Kidney (tissue), 14 donors: Measurements from ENCODE around the gene ZDHHC14. TPM values are rescaled to one million over a fixed set of nuclear protein-coding genes. Genes with fewer than 3 reads are reported as not detected.

Source experiments
- DNase-seq, 5 donors: peaks; one replicate each; pipeline ENCODE4 v3.0.0-alpha.2; 2013 to 2020
- FAIRE-seq: peaks from 2 replicates; lab custom pipeline; 2012; peaks lifted over from hg19 to GRCh38; lab: Jason Lieb, UNC
- H3K27ac ChIP-seq, 2 donors: one replicate each; pipeline ENCODE4 v1.7.0; 2013; ENCODE audit warnings: low read depth in 2 of 2, low read length in 2 of 2, inconsistent platforms in 1 of 2
- H3K27me3 ChIP-seq: one replicate; pipeline ENCODE4 v1.7.1; 2013; ENCODE audit warnings: low read length, inconsistent platforms; ENCODE audit not compliant: control insufficient read depth, insufficient read depth
- H3K36me3 ChIP-seq, 3 donors: one replicate each; pipeline versions ENCODE4 v1.7.0 to v1.7.1; 2013; ENCODE audit warnings: low read length in 3 of 3, control low read depth in 1 of 3, inconsistent platforms in 1 of 3; ENCODE audit not compliant: insufficient read depth in 3 of 3, control insufficient read depth in 2 of 3
- H3K4me1 ChIP-seq, 3 donors: one replicate each; pipeline versions ENCODE4 v1.7.0 to v1.7.1; 2013; ENCODE audit warnings: low read length in 3 of 3, inconsistent platforms in 1 of 3, low read depth in 1 of 3; ENCODE audit not compliant: control insufficient read depth in 2 of 3, insufficient read depth in 2 of 3
- H3K4me3 ChIP-seq, 3 donors: one replicate each; pipeline versions ENCODE4 v1.7.0 to v1.8.1; 2013; ENCODE audit warnings: low read length in 3 of 3, control low read depth in 1 of 3, inconsistent platforms in 1 of 3
- H3K9ac ChIP-seq, 3 donors: one replicate each; pipeline versions ENCODE4 v1.7.0 to v1.7.1; 2013; ENCODE audit warnings: low read length in 3 of 3, control low read depth in 1 of 3, inconsistent platforms in 1 of 3
- H3K9me3 ChIP-seq, 3 donors: one replicate each; pipeline versions ENCODE4 v1.7.0 to v1.7.1; 2013; ENCODE audit warnings: low read length in 3 of 3, control low read depth in 1 of 3, inconsistent platforms in 1 of 3; ENCODE audit not compliant: control insufficient read depth in 2 of 3, insufficient read depth in 1 of 3
- intact Hi-C: fragments of 100-400 bp; cut with DNase I; formaldehyde crosslinking; loops from one replicate; pipeline ENCODE4 v1.11.1; 2022
- polyA plus RNA-seq: library from polyadenylated mRNA; stranded (reverse); fragments of 350-450 nt; fragmentation: Illumina TruSeq; extraction: RNeasy Lipid Tissue Mini Kit (QIAGEN cat#74804); gene quantifications from one replicate; pipeline ENCODE4 v1.2.3, GENCODE V29; 2014; ENCODE audit warnings: low read depth, low replicate concordance; ENCODE audit not compliant: insufficient read depth
- total RNA-seq: library from RNA; stranded (reverse); fragmentation: NEBNext Ultra II Directional; extraction: Animal tissue kit (Norgen Biotek cat#: 25700); gene quantifications from one replicate; pipeline ENCODE4 v1.2.1, GENCODE V29; 2021
- TF ChIP-seq, protein P1 (sequence below): IDR thresholded peaks from 3 replicates; pipeline ENCODE4 v1.5.1; 2012; ENCODE audit warnings: mild to moderate bottlenecking, moderate library complexity, borderline replicate concordance; ENCODE audit not compliant: insufficient read depth; ENCODE audit errors: extremely low read depth
- donor health status: control.
- donor health status: control.
- donor health status: control.
- donor health status: control.
- donor health status: control.
- donor health status: DM: yes; HTN: yes; CAD: no.
- donor health status: Normal renal cell carcinoma (clear cell type).

The ZDHHC14 gene
- total and polyA plus RNA-seq, 2 donors from 2014 or later = 13.5 to 26.7 TPM

DNA sequence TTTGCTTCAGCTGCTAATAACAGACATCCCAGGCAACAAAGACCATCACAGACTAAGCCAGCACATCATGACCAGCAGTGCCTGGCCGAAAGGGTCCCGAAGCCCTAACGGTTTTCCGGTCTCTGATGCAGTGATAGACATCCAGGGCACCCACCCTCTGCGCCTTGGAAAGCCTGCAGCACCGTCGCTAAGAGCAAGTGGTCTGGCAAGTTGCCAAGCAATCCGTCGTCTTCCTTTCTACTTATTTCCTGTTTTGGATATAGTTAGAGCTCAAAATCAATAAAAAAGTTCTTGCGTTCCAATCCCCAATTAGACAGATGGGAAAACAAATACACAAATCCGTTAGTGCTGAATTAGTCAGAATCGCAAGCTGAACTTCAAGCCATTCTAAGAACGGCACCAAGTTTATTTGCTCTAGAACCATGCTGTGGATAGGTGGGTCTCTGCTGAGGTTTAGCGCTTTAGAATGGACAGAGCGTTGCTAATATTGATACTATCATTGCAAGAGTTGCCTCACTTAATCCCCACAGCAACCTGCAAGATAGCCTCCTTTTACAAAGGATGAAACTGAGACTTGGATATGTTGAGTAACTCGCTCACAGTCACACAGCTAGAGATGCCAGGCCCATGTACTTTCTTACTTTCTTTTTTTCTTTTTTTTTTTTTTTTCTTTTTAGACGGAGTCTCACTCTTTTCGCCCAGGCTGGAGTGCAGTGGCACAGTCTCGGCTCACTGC, 278.7 kb downstream of the ZDHHC14 start:
- no peak overlapping the region for H3K4me3 ChIP-seq
- no peak for FAIRE-seq
- intact Hi-C loops = loop anchor here (10.0 kb wide), 1 partner anchor 345 kb away; no protein-coding TSS in a partner anchor
- TF ChIP-seq, protein P1, sequence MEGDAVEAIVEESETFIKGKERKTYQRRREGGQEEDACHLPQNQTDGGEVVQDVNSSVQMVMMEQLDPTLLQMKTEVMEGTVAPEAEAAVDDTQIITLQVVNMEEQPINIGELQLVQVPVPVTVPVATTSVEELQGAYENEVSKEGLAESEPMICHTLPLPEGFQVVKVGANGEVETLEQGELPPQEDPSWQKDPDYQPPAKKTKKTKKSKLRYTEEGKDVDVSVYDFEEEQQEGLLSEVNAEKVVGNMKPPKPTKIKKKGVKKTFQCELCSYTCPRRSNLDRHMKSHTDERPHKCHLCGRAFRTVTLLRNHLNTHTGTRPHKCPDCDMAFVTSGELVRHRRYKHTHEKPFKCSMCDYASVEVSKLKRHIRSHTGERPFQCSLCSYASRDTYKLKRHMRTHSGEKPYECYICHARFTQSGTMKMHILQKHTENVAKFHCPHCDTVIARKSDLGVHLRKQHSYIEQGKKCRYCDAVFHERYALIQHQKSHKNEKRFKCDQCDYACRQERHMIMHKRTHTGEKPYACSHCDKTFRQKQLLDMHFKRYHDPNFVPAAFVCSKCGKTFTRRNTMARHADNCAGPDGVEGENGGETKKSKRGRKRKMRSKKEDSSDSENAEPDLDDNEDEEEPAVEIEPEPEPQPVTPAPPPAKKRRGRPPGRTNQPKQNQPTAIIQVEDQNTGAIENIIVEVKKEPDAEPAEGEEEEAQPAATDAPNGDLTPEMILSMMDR = no peak
- peaks cover 0 to 12% (median 4%) of the 10 kb centered on the region in 3 donors for H3K36me3 ChIP-seq
- no peaks in the 10 kb centered on the region for H3K9me3 ChIP-seq
- peak in 1 of 5 donors; percentile 26 for DNase-seq
- no peak overlapping the region for H3K9ac ChIP-seq
- no peaks in the 10 kb centered on the region for H3K4me1 ChIP-seq
- no peaks in the 10 kb centered on the region for H3K27me3 ChIP-seq
- no peak overlapping the region for H3K27ac ChIP-seq

DNA sequence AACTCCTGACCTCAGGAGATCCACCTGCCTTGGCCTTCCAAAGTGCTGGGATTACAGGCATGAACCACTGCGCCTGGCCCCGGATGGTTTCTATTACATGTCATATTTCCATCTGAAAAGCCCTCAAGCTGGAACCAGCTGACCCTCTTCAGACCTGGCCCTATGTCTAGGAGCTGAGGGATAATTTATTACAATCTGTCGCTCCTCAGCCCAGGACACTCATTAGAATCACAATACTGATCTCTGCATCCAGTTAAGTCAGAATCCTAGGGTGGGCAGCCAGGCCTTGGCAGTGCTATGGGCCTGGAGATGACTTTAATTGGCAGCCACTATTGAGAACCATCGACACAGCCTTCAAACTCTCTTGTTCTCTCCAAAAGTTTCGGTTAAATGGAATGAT, 279.4 kb downstream of the ZDHHC14 start:
- Histone ChIP-seq H3K36me3 (peaks cover 0 to 8% (median 4%) of the 10 kb centered on the region in 3 donors), H3K9ac (no peak overlapping the region), H3K4me3 (no peak overlapping the region), H3K27me3 (no peaks in the 10 kb centered on the region), H3K27ac (no peak overlapping the region), H3K4me1 (no peaks in the 10 kb centered on the region), H3K9me3 (no peaks in the 10 kb centered on the region)
- TF ChIP-seq, protein P1 = no peak
- FAIRE-seq (no peak), DNase-seq (no peak)
- intact Hi-C loops = loop anchor here (10.0 kb wide), 1 partner anchor 346 kb away; no protein-coding TSS in a partner anchor

- no peak for DNase-seq
- Histone ChIP-seq H3K36me3 (peaks cover 0 to 7% (median 4%) of the 10 kb centered on the region in 3 donors), H3K27ac (no peak overlapping the region), H3K9me3 (no peaks in the 10 kb centered on the region), H3K4me3 (no peak overlapping the region), H3K27me3 (no peaks in the 10 kb centered on the region), H3K4me1 (no peaks in the 10 kb centered on the region), H3K9ac (no peak overlapping the region)
- TF ChIP-seq, protein P1 = no peak
- intact Hi-C loops = loop anchor here (10.0 kb wide), 1 partner anchor 347 kb away; no protein-coding TSS in a partner anchor
- FAIRE-seq = no peak
Observed at GRCh38 chr6:157661652-157662051, 280.7 kb downstream of the ZDHHC14 start.
